Muscle layer of colon (tissue), 2 donors: ENCODE data around the gene TMPRSS5.

Source experiments
- H3K27ac ChIP-seq: one replicate; pipeline ENCODE4 v1.7.0; 2013; ENCODE audit warnings: low read depth, mild to moderate bottlenecking, low read length, moderate library complexity
- H3K27me3 ChIP-seq, 2 donors: one replicate each; pipeline ENCODE4 v1.7.0; 2013; ENCODE audit warnings: low read length in 2 of 2, mild to moderate bottlenecking in 2 of 2; ENCODE audit not compliant: insufficient read depth in 2 of 2, control insufficient read depth in 1 of 2
- H3K36me3 ChIP-seq: one replicate; pipeline ENCODE4 v1.7.0; 2013; ENCODE audit warnings: mild to moderate bottlenecking, low read length; ENCODE audit not compliant: insufficient read depth
- H3K4me1 ChIP-seq: one replicate; pipeline ENCODE4 v1.7.0; 2013; ENCODE audit warnings: mild to moderate bottlenecking, low read length; ENCODE audit not compliant: insufficient read depth
- H3K4me3 ChIP-seq, 2 donors: one replicate each; pipeline ENCODE4 v1.7.0; 2013; ENCODE audit warnings: low read length in 2 of 2, low read depth in 1 of 2, mild to moderate bottlenecking in 1 of 2, moderate library complexity in 1 of 2
- H3K9ac ChIP-seq: one replicate; pipeline ENCODE4 v1.7.0; 2013; ENCODE audit warnings: low read length
- H3K9me3 ChIP-seq: one replicate; pipeline ENCODE4 v1.7.0; 2013; ENCODE audit warnings: mild to moderate bottlenecking, low read length
- donor health status: abdominal sarcoma.
- donor health status: Adenocarcinoma of cecum.

The TMPRSS5 gene

GRCh38 chr11:113664981-113665710, 41.0 kb downstream of the TMPRSS5 start:
- H3K27me3 ChIP-seq: no peaks in the 10 kb centered on the region
- no peaks in the 10 kb centered on the region for H3K36me3 ChIP-seq
- H3K4me3 ChIP-seq: no peak overlapping the region
- H3K27ac ChIP-seq: no peak overlapping the region
- no peak overlapping the region for H3K9ac ChIP-seq
- no peaks in the 10 kb centered on the region for H3K4me1 ChIP-seq
- peaks cover 8% of the 10 kb centered on the region for H3K9me3 ChIP-seq

GRCh38 chr11:113664069-113664980, 41.8 kb downstream of the TMPRSS5 start:
- Histone ChIP-seq H3K9me3 (peaks cover 8% of the 10 kb centered on the region), H3K4me1 (no peaks in the 10 kb centered on the region), H3K9ac (no peak overlapping the region), H3K36me3 (no peaks in the 10 kb centered on the region), H3K27me3 (no peaks in the 10 kb centered on the region), H3K27ac (no peak overlapping the region), H3K4me3 (no peak overlapping the region)

DNA sequence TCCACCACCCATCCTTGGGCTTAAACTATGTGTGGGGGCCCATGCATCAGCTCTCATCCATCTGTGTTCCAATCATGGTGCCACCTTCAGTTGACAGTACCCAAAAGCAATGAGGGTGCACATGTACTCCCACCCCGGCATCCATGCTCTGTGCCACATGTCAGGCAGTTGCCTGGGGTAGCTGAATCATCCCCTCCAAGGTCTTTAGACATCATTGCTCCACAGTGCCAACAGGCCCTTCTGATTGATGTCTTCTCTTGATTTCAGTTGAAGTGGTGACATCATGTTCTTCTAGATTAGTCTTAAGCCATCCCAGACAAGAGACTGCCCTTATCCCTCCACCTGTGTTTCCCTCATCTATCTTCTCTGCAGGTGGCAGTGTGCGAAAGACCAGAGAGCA, 42.5 kb downstream of the TMPRSS5 start:
- H3K9ac ChIP-seq: no peak overlapping the region
- no peaks in the 10 kb centered on the region for H3K36me3 ChIP-seq
- no peaks in the 10 kb centered on the region for H3K4me1 ChIP-seq
- H3K4me3 ChIP-seq: no peak overlapping the region
- no peak overlapping the region for H3K27ac ChIP-seq
- peaks cover 8% of the 10 kb centered on the region for H3K9me3 ChIP-seq
- no peaks in the 10 kb centered on the region for H3K27me3 ChIP-seq

GRCh38 chr11:113655771-113656170, 50.3 kb downstream of the TMPRSS5 start:
- Histone ChIP-seq H3K4me3 (no peak overlapping the region), H3K9ac (no peak overlapping the region), H3K4me1 (no peaks in the 10 kb centered on the region), H3K9me3 (no peaks in the 10 kb centered on the region), H3K27ac (no peak overlapping the region), H3K36me3 (no peaks in the 10 kb centered on the region), H3K27me3 (no peaks in the 10 kb centered on the region)

GRCh38 chr11:113651023-113651422, 55.1 kb downstream of the TMPRSS5 start:
- Histone ChIP-seq H3K9ac (no peak overlapping the region), H3K27ac (no peak overlapping the region), H3K36me3 (no peaks in the 10 kb centered on the region)

DNA sequence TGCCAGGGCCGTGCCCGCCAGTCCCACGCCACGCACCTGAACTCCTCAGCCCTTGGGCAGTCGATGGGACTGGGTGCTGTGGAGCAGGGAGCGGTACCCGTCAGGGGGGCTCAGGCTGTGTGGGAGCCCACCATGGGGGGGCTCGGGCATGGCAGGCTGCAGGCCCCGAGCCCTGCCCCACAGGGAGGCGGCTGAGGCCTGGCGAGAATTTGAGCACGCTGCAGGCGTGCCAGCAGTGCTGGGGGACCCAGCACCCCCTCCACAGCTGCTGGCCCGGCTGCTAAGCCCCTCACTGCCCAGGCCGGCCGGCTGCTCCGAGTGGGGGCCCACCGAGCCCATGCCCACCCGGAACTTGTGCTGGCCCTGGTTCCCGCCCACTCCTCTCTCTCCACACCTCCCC, 56.8 kb downstream of the TMPRSS5 start:
- Histone ChIP-seq H3K27ac (no peak overlapping the region), H3K9ac (no peak overlapping the region), H3K4me3 (no peak overlapping the region), H3K4me1 (no peaks in the 10 kb centered on the region), H3K27me3 (no peaks in the 10 kb centered on the region), H3K9me3 (no peaks in the 10 kb centered on the region), H3K36me3 (no peaks in the 10 kb centered on the region)

More at GRCh38 chr11:113651023-113651422, 55.1 kb downstream of the TMPRSS5 start:
- Histone ChIP-seq H3K4me1 (no peaks in the 10 kb centered on the region), H3K4me3 (no peak overlapping the region), H3K27me3 (no peaks in the 10 kb centered on the region), H3K9me3 (no peaks in the 10 kb centered on the region)

DNA sequence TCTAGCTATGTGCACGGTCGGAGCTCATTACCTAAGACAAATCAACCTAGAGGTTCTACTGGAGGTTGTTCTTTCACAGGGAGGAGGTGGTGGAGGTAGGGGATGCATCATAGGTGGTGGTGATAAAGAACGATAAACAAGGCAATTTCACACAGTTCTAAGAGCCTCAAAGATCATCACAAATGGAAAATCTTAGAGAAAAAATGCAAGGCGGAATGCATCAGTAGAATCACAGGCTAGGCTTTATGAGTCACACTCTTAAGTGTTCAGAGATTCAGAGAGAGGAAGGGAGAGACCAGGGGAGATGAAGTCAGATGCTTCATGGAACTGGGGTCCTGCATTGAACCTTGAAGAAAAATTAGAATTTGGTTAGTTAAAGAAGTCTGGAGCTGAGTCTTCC, 58.3 kb downstream of the TMPRSS5 start:
- Histone ChIP-seq H3K27ac (no peak overlapping the region), H3K36me3 (no peaks in the 10 kb centered on the region), H3K4me3 (no peak overlapping the region)

DNA sequence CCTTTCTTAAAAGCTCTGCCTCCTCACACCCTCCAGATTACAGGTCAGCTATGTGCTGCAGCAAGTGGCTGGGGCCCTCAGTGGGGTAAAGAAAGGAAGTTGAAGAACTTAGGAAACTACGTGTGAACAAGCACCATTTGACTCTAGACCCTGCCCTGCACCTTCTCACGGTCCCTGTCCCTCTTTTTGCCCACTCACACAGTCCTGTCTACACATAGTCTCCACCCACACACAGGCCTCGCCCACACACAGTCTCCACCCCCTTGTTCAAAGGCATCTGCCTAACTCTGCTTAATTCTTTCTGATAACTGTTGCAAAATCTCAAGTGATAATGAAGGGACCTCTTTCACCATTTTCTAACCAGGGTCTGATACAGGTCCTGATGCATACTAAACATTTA, 59.0 kb downstream of the TMPRSS5 start:
- H3K4me1 ChIP-seq: no peaks in the 10 kb centered on the region
- no peaks in the 10 kb centered on the region for H3K36me3 ChIP-seq
- H3K4me3 ChIP-seq: no peak overlapping the region
- H3K27ac ChIP-seq: no peak overlapping the region
- no peaks in the 10 kb centered on the region for H3K9me3 ChIP-seq
- H3K9ac ChIP-seq: no peak overlapping the region
- H3K27me3 ChIP-seq: no peaks in the 10 kb centered on the region

More for the DNA sequence above, 58.3 kb downstream of the TMPRSS5 start:
- Histone ChIP-seq H3K9ac (no peak overlapping the region), H3K27me3 (no peaks in the 10 kb centered on the region), H3K4me1 (no peaks in the 10 kb centered on the region), H3K9me3 (no peaks in the 10 kb centered on the region)

DNA sequence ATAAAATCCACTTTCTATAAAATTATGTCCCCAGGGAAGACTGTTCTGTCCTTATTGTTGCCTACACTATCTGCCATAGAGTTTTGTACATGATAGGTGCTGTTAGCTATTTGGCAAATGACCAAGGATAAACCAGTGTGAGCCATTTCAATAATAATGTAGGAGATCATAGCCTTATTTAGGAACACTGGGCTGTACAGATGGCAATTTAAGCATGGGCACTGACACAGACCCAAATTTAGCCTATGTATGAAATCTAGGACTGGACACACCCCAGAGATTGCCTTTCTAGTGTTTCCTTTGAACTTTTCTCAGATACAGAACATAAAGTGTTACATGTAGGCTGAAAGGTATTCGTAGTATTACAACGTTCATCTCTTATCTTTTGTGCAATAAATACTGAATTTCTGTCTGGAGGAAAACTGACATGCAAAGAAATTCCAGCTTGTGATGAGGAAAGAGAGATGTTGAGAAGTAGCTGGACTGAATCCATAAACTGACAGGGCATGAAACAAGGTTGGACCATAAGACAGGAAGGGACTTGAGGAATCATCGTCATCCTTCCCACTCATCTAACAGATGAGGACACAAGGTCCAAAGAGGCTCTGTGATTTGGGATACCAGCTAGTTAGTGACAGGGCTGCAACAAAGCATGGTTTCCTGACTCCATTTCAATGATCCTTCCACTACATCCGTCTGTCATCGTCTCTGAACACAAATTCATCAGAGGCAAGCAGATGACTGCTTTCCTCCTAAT, 60.3 kb downstream of the TMPRSS5 start:
- no peaks in the 10 kb centered on the region for H3K27me3 ChIP-seq
- H3K4me3 ChIP-seq: no peak overlapping the region
- H3K36me3 ChIP-seq: no peaks in the 10 kb centered on the region
- H3K27ac ChIP-seq: no peak overlapping the region
- no peak overlapping the region for H3K9ac ChIP-seq
- H3K4me1 ChIP-seq: no peaks in the 10 kb centered on the region
- no peaks in the 10 kb centered on the region for H3K9me3 ChIP-seq

DNA sequence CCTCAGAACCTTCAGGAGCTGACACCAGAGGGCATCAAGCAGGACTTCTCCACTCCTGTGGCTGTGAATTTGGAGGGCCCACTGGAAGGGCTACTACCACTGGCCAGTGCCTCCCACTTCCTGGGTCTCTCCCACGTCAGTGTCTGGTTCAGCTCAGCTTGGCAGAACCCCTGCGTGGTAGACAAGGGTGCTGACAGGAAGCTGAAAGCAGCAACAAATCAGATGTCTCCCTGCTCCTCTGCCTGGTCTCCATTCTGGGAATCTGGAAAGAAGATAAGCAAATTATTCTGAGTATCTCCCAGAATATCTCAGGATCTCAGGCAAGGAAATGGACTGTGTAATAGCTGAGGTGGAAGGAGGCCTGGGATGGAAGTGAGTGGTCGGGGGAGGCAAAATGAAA, 61.5 kb downstream of the TMPRSS5 start:
- Histone ChIP-seq H3K4me3 (no peak overlapping the region), H3K9me3 (no peaks in the 10 kb centered on the region), H3K9ac (no peak overlapping the region), H3K36me3 (no peaks in the 10 kb centered on the region), H3K27ac (no peak overlapping the region), H3K27me3 (no peaks in the 10 kb centered on the region), H3K4me1 (no peaks in the 10 kb centered on the region)

DNA sequence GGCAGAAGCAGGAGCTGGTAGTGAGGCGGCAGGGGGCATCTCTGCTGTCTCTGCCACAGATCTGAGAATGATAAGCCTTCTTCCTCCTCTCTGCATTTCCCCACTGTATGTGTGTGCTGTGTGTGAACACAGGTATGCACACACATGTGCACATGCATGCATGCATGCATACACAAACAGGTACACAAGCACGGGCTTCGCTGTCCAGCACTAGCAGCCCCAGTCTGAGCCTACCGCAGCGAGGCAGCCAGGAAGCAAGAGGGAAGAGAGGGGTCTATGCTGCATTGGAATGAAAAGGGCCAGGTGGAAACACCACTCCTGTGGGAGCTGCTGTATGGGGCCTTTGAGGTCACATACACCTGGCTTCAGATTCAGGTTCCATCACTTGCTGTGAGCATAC, 62.4 kb downstream of the TMPRSS5 start:
- Histone ChIP-seq H3K27ac (no peak overlapping the region), H3K9ac (no peak overlapping the region), H3K36me3 (no peaks in the 10 kb centered on the region), H3K27me3 (no peaks in the 10 kb centered on the region), H3K4me1 (no peaks in the 10 kb centered on the region), H3K9me3 (no peaks in the 10 kb centered on the region), H3K4me3 (no peak overlapping the region)
